ENCODE results near the gene PPP6R1. TPM values are rescaled to one million over a fixed set of nuclear protein-coding genes. Genes with fewer than 3 reads are reported as not detected.

PPP6R1 gene
- total RNA-seq = 33.4 TPM

GRCh38 chr19:55258828-55259539 is at the start of gene PPP6R1:
TSS of gene PPP6R1 (minus strand) at chr19:55259017. CDS start at chr19:55247103, 11,914 bp downstream.
- DNase-seq = peak; percentile 100

GRCh38 chr19:55308281-55308680 is 49.5 kb upstream of the PPP6R1 start:
- no peak for DNase-seq

- no peak for DNase-seq
Observed at GRCh38 chr19:55306712-55307111, 47.9 kb upstream of the PPP6R1 start.

- DNase-seq = no peak
Observed at GRCh38 chr19:55305983-55306562, 47.3 kb upstream of the PPP6R1 start.

GRCh38 chr19:55305491-55305890 is 46.7 kb upstream of the PPP6R1 start:
- DNase-seq = peak; percentile 67

- DNase-seq = no peak
Observed at GRCh38 chr19:55304980-55305379, 46.2 kb upstream of the PPP6R1 start.

- DNase-seq = peak; percentile 47
Observed at GRCh38 chr19:55304279-55304978, 45.6 kb upstream of the PPP6R1 start.

- no peak for DNase-seq
Observed at GRCh38 chr19:55303477-55303876, 44.7 kb upstream of the PPP6R1 start.

GRCh38 chr19:55302318-55302703 is 43.5 kb upstream of the PPP6R1 start:
- no peak for DNase-seq

GRCh38 chr19:55301459-55302317 is 42.9 kb upstream of the PPP6R1 start:
- DNase-seq = peak; percentile 94

- no peak for DNase-seq
Observed at GRCh38 chr19:55300886-55301458, 42.2 kb upstream of the PPP6R1 start.

GRCh38 chr19:55299991-55300390 is 41.2 kb upstream of the PPP6R1 start:
- DNase-seq = no peak

GRCh38 chr19:55297267-55297666 is 38.5 kb upstream of the PPP6R1 start:
- DNase-seq = no peak

- no peak for DNase-seq
Observed at GRCh38 chr19:55289117-55289796, 30.4 kb upstream of the PPP6R1 start.

- DNase-seq = no peak
Observed at GRCh38 chr19:55287361-55288079, 28.7 kb upstream of the PPP6R1 start.

- DNase-seq = no peak
Observed at GRCh38 chr19:55285229-55285890, 26.5 kb upstream of the PPP6R1 start.

GRCh38 chr19:55284405-55285058 is 25.7 kb upstream of the PPP6R1 start:
- no peak for DNase-seq

GRCh38 chr19:55283548-55284377 is 24.9 kb upstream of the PPP6R1 start, which contains the start of gene BRSK1:
TSS of gene BRSK1 (plus strand) at chr19:55283997. CDS start at chr19:55284443, 446 bp downstream.
- peak; percentile 87 for DNase-seq

All from tongue (tissue), 2 donors.